GM19372 (cell line): Measurements from ENCODE around the gene CNOT4.

Experiments
- ATAC-seq: cut with Tn5 transposase; IDR thresholded peaks from one replicate; pipeline ENCODE4 v1.9.1; 2021; ENCODE audit warnings: mild to moderate bottlenecking, low read depth, moderate library complexity; ENCODE audit not compliant: unreplicated experiment

CNOT4 gene

GRCh38 chr7:135509839-135510591 lies at the start of gene CNOT4:
CNOT4 (minus strand) TSS chr7:135510102; CDS start chr7:135438331, 71,771 bp downstream.
- ATAC-seq, result peak; percentile 91

- no peak for ATAC-seq
Observed at GRCh38 chr7:135558881-135559280, 49.0 kb upstream of the CNOT4 start.

- peak; percentile 57 for ATAC-seq
Observed at GRCh38 chr7:135558337-135558767, 48.5 kb upstream of the CNOT4 start.

GRCh38 chr7:135557455-135558336 lies 47.8 kb upstream of the CNOT4 start, which contains the start of gene NUP205:
NUP205 (plus strand) TSS chr7:135557917; CDS start chr7:135557945, 28 bp downstream.
- peak; percentile 74 for ATAC-seq

- no peak for ATAC-seq
Observed at GRCh38 chr7:135553346-135553745, 43.4 kb upstream of the CNOT4 start.

- no peak for ATAC-seq
Observed at GRCh38 chr7:135552148-135552547, 42.2 kb upstream of the CNOT4 start.

GRCh38 chr7:135550196-135550595 lies 40.3 kb upstream of the CNOT4 start:
- ATAC-seq, result no peak

- no peak for ATAC-seq
Observed at GRCh38 chr7:135541029-135541428, 31.1 kb upstream of the CNOT4 start.

GRCh38 chr7:135539629-135540028 lies 29.7 kb upstream of the CNOT4 start:
- ATAC-seq, result no peak

- ATAC-seq, result no peak
Observed at GRCh38 chr7:135538376-135538775, 28.5 kb upstream of the CNOT4 start.

GRCh38 chr7:135537905-135538304 lies 28.0 kb upstream of the CNOT4 start:
- ATAC-seq, result no peak

GRCh38 chr7:135537453-135537852 lies 27.6 kb upstream of the CNOT4 start:
- ATAC-seq, result no peak

- no peak for ATAC-seq
Observed at GRCh38 chr7:135536150-135536549, 26.2 kb upstream of the CNOT4 start.

GRCh38 chr7:135527025-135527424 lies 17.1 kb upstream of the CNOT4 start:
- no peak for ATAC-seq

- ATAC-seq, result no peak
Observed at GRCh38 chr7:135525426-135525825, 15.5 kb upstream of the CNOT4 start.

GRCh38 chr7:135523146-135523545 lies 13.2 kb upstream of the CNOT4 start:
- ATAC-seq, result no peak

- ATAC-seq, result no peak
Observed at GRCh38 chr7:135522509-135522908, 12.6 kb upstream of the CNOT4 start.

- ATAC-seq, result no peak
Observed at GRCh38 chr7:135519871-135520270, 10.0 kb upstream of the CNOT4 start.

- ATAC-seq, result no peak
Observed at GRCh38 chr7:135519233-135519688, 9.4 kb upstream of the CNOT4 start.

GRCh38 chr7:135518748-135519147 lies 8.8 kb upstream of the CNOT4 start:
- ATAC-seq, result no peak

- ATAC-seq, result no peak
Observed at GRCh38 chr7:135517060-135517459, 7.2 kb upstream of the CNOT4 start.
